Head of caudate nucleus (tissue), 42 donors: ENCODE results near the gene PACS2.

Experiments used
- DNase-seq, 42 donors: peaks; one replicate each; pipeline versions ENCODE4 v3.0.0 to v3.0.0-alpha.2; 2020 to 2021; ENCODE audit warnings: mixed read lengths in 7 of 42
- intact Hi-C: fragments of 100-400 bp; cut with DNase I; formaldehyde crosslinking; loops from one replicate; pipeline ENCODE4 v1.15.0; 2022

PACS2 gene

GRCh38 chr14:105401699-105402098 lies 87.2 kb downstream of the PACS2 start:
- intact Hi-C loops = no loop called here

DNA sequence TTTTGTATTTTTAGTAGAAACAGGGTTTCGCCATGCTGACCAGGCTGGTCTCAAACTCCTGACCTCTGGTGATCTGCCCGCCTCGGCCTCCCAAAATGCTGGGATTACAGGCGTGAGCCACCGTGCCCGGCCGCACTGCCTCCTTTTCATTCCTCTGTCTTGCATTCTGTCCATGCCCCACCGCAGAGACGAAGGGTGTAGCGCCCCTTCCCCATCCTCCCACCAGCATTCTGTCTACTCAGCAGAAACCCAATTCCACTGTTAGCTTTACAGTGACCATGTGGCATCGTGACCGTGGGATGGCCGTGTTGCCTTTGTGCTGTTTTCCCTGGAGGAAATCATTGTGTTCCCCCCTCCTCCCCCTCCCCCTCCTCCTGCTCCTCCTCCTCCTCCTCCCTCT lies 94.0 kb downstream of the PACS2 start:
- DNase-seq = no peak
- intact Hi-C loops = no loop called here

More at GRCh38 chr14:105401699-105402098, 87.2 kb downstream of the PACS2 start:
- no peak for DNase-seq

GRCh38 chr14:105409364-105409763 lies 94.8 kb downstream of the PACS2 start:
- DNase-seq = no peak

GRCh38 chr14:105410642-105411016 lies 96.1 kb downstream of the PACS2 start:
- DNase-seq = no peak
- intact Hi-C loops = loop anchor here (5.0 kb wide), 1 partner anchor 62 kb away; the partner anchor contains the start of gene CRIP2

More at GRCh38 chr14:105409364-105409763, 94.8 kb downstream of the PACS2 start:
- intact Hi-C loops = no loop called here

- intact Hi-C loops = loop anchor here (5.0 kb wide), 1 partner anchor 61 kb away; the partner anchor contains the start of gene CRIP2
- peak in 10 of 42 donors; percentile 27 to 66 (median 58) for DNase-seq
Measured at GRCh38 chr14:105411017-105411941, 96.7 kb downstream of the PACS2 start.

DNA sequence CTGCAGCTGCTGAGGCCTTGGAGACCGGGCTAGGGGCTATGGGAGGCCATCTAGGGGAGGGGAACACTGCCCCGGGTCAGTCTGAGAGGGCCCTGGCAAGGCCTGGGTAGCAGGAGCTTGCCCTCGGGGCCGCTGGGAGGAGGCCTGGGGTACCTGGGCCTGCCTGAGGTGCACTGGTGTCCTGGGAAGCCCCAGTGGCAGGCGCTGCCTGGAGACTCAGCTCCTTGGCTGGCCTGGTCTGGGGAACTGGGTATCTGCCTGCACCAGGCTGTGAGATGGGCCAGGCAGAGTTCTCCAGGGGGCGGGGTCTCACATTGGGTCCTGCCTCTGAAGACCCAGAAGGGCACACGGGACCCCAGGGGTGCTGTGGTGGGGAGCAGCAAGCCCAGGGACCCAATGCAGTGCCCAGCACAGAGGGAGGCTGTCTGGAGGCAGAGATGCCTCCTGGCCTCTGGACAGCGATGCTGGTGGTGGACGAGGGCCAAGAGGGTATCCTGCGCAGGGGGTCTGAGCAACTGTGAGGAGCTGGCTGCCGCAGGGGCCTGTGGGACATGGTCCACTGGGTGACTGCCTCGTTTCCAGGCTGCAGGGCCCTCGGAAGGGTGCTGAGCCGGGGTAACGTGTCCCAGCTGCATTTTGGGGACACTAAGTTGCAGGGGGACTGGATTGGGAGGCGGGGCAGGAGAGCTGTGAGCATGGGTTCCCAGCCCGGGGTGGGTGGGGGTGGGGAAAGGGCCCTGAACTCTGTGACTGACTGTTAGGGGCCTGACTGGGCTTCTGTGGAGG lies 97.6 kb downstream of the PACS2 start:
- no peak for DNase-seq
- intact Hi-C loops = loop anchor here (5.0 kb wide), 1 partner anchor 60 kb away; the partner anchor contains the start of gene CRIP2

DNA sequence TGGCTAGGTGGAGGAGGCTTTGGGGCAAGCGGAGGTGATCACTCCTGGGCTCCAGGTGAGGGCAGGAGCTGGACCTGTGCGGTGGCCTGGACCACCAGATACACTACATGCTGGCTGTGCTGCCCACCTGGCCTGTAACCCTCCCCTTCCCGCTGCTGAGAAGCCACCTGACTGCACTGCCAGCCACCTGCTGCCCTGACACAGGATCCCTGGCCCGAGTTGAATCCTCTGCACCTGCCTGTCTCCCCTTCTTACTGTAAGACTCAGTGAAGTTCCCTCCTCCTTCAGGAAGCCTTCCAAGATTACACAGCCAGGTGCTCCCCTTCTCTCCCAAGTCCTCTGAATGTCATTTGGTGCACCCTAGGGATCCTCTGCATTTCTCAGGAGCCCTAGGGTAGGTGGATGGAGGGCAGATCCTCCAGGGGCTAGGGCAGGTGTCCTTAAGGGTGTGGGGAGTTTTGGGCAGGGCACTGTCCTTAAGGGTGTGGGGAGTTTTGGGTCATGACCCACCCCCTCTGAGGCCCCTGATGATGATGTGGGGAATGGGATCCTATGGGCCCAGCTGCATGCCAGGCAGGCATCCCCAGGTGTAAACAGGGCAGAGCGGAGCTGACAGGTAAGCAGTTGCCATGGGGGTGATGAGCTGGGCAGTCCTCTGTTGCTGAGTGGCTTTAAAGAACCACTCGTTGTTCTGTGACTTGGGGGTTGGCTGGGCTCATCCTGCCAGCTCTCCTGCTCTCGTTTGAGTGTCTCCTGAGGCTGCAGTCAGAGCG lies 98.4 kb downstream of the PACS2 start:
- DNase-seq = no peak
- intact Hi-C loops = loop anchor here (5.0 kb wide), 1 partner anchor 59 kb away; the partner anchor contains the start of gene CRIP2

GRCh38 chr14:105413544-105413886 lies 99.0 kb downstream of the PACS2 start:
- DNase-seq = peak in 16 of 42 donors; percentile 39 to 78 (median 63)
- intact Hi-C loops = loop anchor here (5.0 kb wide), 1 partner anchor 59 kb away; the partner anchor contains the start of gene CRIP2

GRCh38 chr14:105414456-105415371 lies 100.2 kb downstream of the PACS2 start:
- intact Hi-C loops = loop anchor here (5.0 kb wide), 1 partner anchor 58 kb away; the partner anchor contains the start of gene CRIP2
- peak; percentile 51 to 91 (median 84) for DNase-seq

- no peak for DNase-seq
- intact Hi-C loops = no loop called here
Measured at GRCh38 chr14:105415481-105416428, 101.2 kb downstream of the PACS2 start.

DNA sequence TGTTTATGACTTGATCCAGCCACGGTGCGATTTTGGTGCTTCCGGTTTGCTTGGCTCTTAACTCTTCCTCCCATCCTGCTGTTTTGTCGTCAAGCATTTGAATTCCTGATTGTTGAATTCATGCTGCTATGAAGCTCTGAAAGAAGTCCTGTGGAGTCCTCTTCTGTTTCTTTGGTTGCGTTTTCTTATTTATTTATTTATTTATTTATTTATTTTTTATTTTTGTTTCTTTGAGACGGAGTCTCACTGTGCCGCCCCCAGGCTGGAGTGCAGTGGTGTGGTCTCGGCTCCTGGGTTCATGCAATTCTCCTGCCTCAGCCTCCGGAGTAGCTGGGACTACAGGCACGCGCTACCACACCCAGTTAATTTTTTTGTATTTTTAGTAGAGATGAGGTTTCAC lies 102.1 kb downstream of the PACS2 start:
- DNase-seq = no peak
- intact Hi-C loops = no loop called here

GRCh38 chr14:105417690-105418121 lies 103.2 kb downstream of the PACS2 start:
- DNase-seq = no peak
- intact Hi-C loops = no loop called here

GRCh38 chr14:105418269-105419194 lies 104.0 kb downstream of the PACS2 start:
- DNase-seq = no peak
- intact Hi-C loops = no loop called here

DNA sequence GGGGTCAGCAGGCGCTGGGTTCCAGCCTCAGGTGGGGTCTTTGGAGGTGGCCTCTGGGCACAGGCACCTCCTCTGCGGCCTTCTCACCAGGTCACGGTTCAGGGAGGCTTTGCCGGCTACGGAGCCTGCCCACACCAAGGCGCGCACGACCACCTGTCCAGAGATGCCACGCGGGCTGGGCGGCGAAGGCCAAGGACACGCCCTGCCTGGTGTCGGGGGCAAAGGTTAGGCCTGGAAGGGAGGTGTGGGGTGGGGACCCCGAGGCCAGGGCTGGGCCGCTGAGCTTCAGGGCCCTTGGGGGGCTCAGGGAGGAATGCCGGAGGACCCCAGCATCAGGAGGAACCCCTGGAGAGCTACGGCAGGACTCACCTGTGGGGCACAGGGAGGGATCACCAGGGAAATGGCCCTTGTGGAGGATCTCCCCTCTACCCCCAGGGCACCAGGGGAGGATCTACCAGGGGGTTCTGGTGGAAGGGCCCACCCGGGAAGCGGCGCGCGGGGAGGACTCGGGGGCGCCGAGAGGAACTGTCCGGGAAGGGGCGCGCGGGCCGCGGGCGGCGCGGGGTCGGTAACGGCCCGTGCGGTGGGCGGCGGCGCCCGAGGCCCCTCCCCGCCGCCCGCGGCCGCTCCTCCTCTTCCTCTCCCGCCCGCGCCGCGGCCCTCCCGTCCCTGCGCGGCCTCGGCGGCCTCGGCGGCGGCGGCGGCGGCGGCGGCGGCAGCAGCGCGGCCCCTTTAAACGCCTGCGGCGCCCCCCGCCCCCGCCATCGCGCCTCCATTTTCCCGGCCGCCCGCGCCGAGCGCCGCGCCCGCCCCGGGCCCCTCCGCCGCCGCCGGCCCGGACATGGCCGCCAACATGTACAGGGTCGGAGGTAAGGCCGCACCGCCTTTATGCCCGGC lies 104.9 kb downstream of the PACS2 start, which contains the start of gene MTA1:
Gene MTA1, plus strand, starts transcription at position 633 of the 897 bp plus-strand sequence. Its CDS starts 209 bp downstream, at position 842.
- intact Hi-C loops = no loop called here
- peak in 26 of 42 donors; percentile 28 to 73 (median 56) for DNase-seq
